ENCODE results near the gene CDCA3. TPM values are rescaled to one million over a fixed set of nuclear protein-coding genes. Genes with fewer than 3 reads are reported as not detected.

CDCA3 gene
- polyA plus RNA-seq, 1 experiment = 57.1 TPM

DNA sequence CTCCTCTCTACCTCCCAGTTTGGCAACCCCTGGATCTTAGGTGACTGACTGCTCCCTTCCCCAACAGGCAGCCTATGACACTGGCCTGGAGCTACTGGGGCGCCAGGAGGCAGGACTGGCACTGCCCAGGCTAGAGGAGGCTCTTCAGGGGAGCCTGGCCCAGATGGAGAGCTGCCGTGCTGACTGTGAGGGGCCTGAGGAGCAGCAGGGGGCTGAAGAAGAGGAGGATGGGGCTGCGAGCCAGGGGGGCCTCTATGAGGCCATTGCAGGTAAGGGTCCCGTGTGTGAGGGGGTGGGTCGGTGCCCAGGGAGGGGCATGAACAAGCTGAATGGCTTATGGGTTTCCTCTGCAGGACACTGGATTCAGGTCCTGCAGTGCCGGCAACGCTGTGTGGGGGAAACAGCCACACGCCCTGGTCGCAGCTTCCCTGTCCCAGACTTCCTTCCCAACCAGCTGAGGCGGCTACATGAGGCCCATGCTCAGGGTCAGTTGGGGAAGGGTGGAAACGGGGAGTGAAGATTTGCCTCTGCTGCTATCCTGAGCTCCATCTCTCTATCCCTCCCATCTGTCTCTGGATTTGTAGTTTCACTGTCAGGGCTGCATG, 20.7 kb downstream of the CDCA3 start:
- POLR2A ChIA-PET = interaction anchor here (0.9 kb wide), 1 partner anchor 21 kb away, joined by 4 read pairs; the partner anchor contains the start of gene USP5
- CTCF ChIA-PET = interaction anchor here (0.9 to 12.9 kb wide), 6 partner anchors 9 to 94 kb away, joined by 3 to 92 read pairs (median 4); partner anchors contain the start of genes GPR162 and MLF2
- no peaks in the 10 kb centered on the region for H3K27me3 ChIP-seq (ENCODE audit: control insufficient read depth, insufficient read depth, low read length)
- no peak for DNase-seq (ENCODE audit: low read depth)
- no peak overlapping the region; the same call in 1 of the 2 replicates for H3K4me3 ChIP-seq (ENCODE audit: low read depth, low read length)
- TF ChIP-seq, protein P1, sequence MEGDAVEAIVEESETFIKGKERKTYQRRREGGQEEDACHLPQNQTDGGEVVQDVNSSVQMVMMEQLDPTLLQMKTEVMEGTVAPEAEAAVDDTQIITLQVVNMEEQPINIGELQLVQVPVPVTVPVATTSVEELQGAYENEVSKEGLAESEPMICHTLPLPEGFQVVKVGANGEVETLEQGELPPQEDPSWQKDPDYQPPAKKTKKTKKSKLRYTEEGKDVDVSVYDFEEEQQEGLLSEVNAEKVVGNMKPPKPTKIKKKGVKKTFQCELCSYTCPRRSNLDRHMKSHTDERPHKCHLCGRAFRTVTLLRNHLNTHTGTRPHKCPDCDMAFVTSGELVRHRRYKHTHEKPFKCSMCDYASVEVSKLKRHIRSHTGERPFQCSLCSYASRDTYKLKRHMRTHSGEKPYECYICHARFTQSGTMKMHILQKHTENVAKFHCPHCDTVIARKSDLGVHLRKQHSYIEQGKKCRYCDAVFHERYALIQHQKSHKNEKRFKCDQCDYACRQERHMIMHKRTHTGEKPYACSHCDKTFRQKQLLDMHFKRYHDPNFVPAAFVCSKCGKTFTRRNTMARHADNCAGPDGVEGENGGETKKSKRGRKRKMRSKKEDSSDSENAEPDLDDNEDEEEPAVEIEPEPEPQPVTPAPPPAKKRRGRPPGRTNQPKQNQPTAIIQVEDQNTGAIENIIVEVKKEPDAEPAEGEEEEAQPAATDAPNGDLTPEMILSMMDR (IDR thresholded peaks at IDR 0.05; ENCODE audit: insufficient read depth, low read depth, low read length) = no peak
- peaks cover 22% of the 10 kb centered on the region for H3K36me3 ChIP-seq (ENCODE audit: control insufficient read depth, insufficient read depth, low read length)

DNA sequence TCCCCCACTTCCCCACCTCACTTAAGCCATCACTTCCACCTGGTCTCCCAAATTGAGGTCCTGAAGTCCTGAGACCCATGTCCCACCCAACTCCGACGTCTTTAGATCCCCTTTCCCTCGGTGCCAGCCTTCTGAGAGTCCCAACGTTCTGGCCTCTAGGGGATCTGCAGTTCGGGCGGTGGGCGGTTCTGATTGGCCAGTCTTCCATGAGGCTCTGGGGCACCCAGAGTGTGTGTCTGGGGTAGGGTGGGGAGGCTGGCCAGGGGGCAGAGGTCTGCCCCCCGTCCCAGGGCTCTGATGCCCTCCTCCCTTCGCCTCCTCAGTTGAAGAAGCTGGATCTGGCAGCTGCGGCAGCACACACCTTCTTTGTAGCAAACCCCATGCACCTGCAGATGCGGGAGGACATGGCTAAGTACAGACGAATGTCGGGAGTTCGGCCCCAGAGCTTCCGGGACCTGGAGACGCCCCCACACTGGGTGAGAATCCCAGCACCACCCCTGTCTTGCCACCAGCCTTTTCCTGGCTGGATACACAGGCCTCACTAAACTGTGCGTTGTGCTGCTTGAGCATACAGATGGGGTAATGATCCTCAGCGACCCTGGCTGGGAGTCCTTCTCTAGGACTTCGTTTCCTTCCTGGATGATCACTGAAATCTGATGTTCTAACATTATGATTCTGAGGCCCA, 21.4 kb downstream of the CDCA3 start:
- POLR2A ChIA-PET = no interaction called here
- no peaks in the 10 kb centered on the region for H3K27me3 ChIP-seq (ENCODE audit: control insufficient read depth, insufficient read depth, low read length)
- TF ChIP-seq, protein P1 (IDR thresholded peaks at IDR 0.05; ENCODE audit: insufficient read depth, low read depth, low read length) = peak; percentile 41
- DNase-seq (ENCODE audit: low read depth) = no peak
- peak overlapping the region; percentile 93 for H3K4me3 ChIP-seq (ENCODE audit: low read depth, low read length)
- CTCF ChIA-PET = interaction anchor here (0.8 to 12.9 kb wide), 7 partner anchors 10 to 210 kb away, joined by 3 to 92 read pairs (median 4); partner anchors contain the start of genes CDCA3, MLF2 and USP5
- peaks cover 22% of the 10 kb centered on the region for H3K36me3 ChIP-seq (ENCODE audit: control insufficient read depth, insufficient read depth, low read length)

DNA sequence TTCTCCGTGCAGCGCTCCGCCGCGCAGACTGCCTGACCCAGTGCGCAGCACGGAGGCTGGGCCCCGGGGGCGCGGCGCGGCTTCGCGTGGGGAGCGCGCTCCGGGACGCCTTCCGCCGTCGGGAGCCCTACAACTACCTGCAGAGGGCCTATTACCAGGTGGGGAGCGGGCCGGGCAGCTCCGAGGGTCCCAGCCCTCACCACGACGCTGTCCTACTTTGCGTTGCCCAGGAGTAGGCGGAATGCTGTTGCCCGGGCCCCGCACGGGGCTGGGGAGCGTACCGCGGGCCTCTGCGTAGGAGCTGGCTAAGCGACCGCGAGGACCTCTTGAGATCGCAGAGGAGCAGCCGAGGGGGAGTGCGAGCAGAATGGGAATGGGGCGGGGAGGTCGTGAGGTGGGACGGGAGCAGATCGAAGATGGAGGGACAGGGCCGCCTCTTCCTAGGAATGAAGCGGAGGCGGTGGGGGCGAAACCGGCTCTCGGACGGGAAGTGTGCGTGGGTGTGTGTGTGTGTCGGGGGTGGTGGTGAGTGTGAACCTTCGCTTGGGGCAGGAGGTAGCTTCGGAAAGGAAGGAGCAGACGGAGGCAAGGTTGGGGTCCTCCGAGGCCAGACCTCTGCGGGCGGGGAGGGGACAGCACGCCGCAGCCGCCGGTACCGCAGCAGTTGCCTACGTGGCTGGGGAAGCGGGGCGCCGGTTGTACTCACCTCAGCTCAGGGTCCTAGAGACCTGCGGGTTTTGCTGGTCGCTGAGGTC, 22.1 kb downstream of the CDCA3 start:
- DNase-seq (ENCODE audit: low read depth) = no peak
- POLR2A ChIA-PET = interaction anchor here (1.0 kb wide), 1 partner anchor 140 kb away, joined by 4 read pairs; the partner anchor contains the start of gene ZNF384
- Histone ChIP-seq H3K4me3 (ENCODE audit: low read depth, low read length) (peak overlapping the region; percentile 93), H3K27me3 (ENCODE audit: control insufficient read depth, insufficient read depth, low read length) (no peaks in the 10 kb centered on the region), H3K36me3 (ENCODE audit: control insufficient read depth, insufficient read depth, low read length) (peaks cover 21% of the 10 kb centered on the region)
- TF ChIP-seq, protein P1 (IDR thresholded peaks at IDR 0.05; ENCODE audit: insufficient read depth, low read depth, low read length) = no peak
- CTCF ChIA-PET = interaction anchor here (0.8 to 12.9 kb wide), 9 partner anchors 10 to 209 kb away, joined by 3 to 92 read pairs (median 4); partner anchors contain the start of genes CDCA3, MLF2 and USP5

DNA sequence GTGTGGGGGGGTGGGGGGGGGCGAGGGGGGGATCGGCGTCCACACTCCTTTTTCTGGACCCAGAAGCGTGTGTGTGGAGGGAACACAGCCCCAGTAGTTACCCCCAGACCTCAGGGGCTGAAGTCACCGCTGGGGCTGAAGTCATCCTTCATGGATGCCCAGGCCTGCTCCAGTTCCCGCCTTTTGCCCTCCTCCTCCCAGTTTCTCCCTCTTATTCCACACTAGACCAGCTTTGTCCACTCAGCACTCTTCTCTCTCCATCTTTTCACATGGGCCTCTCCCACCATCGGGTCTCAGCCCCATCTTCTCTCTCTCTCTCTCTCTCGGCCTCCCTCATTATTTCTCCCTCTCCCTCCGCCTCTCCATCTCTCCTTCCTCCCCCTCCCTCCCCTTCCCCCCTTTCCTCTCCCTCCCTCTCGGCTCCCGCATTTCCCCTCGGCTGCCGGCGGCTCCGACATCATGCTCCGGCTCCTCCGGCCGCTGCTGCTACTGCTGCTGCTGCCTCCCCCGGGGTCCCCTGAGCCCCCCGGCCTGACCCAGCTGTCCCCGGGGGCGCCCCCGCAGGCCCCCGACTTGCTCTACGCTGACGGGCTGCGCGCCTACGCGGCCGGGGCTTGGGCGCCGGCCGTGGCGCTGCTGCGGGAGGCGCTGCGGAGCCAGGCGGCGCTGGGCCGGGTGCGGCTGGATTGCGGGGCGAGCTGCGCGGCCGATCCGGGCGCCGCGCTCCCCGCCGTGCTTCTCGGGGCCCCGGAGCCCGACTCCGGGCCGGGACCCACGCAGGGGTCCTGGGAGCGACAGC, 22.9 kb downstream of the CDCA3 start, which contains the start of gene P3H3:
Gene P3H3 (plus strand): TSS at position 426 of the 799 bp plus-strand sequence. CDS start 34 bp downstream, at position 460.
- Histone ChIP-seq H3K27me3 (ENCODE audit: control insufficient read depth, insufficient read depth, low read length) (no peaks in the 10 kb centered on the region), H3K4me3 (ENCODE audit: low read depth, low read length) (peak within 1 kb of the TSS; percentile 93), H3K36me3 (ENCODE audit: control insufficient read depth, insufficient read depth, low read length) (peaks cover 16% of the 10 kb centered on the region)
- no peak for DNase-seq (ENCODE audit: low read depth)
- TF ChIP-seq, protein P1 (IDR thresholded peaks at IDR 0.05; ENCODE audit: insufficient read depth, low read depth, low read length) = no peak
- POLR2A ChIA-PET = interaction anchor here (0.6 to 1.0 kb wide), 2 partner anchors 44 to 139 kb away, joined by 4 to 5 read pairs; partner anchors contain the start of gene ZNF384
- CTCF ChIA-PET = interaction anchor here (0.8 to 12.9 kb wide), 9 partner anchors 11 to 208 kb away, joined by 3 to 92 read pairs (median 4); partner anchors contain the start of genes CDCA3, MLF2 and USP5

Measured in BJ (cell line).